ACC112 (cell line): ENCODE measurements around the gene PPP2R1B.

Experiments used
- H2AFZ ChIP-seq: fragments of 200-600 bp; sonication (generic); one replicate; pipeline ENCODE4 v1.6.0; 2017; ENCODE audit warnings: antibody characterized with exemption, low read length; ENCODE audit not compliant: unreplicated experiment
- H3K27ac ChIP-seq: fragments of 200-600 bp; sonication (generic); 2 replicates; pipeline ENCODE4 v1.5.1; 2014; ENCODE audit warnings: low read depth, mild to moderate bottlenecking, antibody characterized with exemption, low read length, moderate library complexity
- H3K27me3 ChIP-seq: fragments of 200-600 bp; sonication (generic); 2 replicates; pipeline ENCODE4 v1.6.1; 2014; ENCODE audit warnings: mild to moderate bottlenecking, antibody characterized with exemption, low read length, moderate library complexity, mixed read lengths; ENCODE audit not compliant: insufficient read depth
- H3K36me3 ChIP-seq: fragments of 200-600 bp; sonication (generic); 2 replicates; pipeline ENCODE4 v1.6.1; 2016; ENCODE audit warnings: mild to moderate bottlenecking, antibody characterized with exemption, low read length, moderate library complexity, mixed read lengths; ENCODE audit not compliant: insufficient read depth
- H3K4me1 ChIP-seq: fragments of 200-600 bp; sonication (generic); one replicate; pipeline ENCODE4 v1.6.1; 2016; ENCODE audit warnings: low read length, mixed read lengths; ENCODE audit not compliant: insufficient read depth, unreplicated experiment, control insufficient read depth
- H3K4me3 ChIP-seq: fragments of 200-600 bp; sonication (generic); 2 replicates; pipeline ENCODE4 v1.5.1; 2014; ENCODE audit warnings: mild to moderate bottlenecking, low read depth, low read length
- H3K79me2 ChIP-seq: fragments of 200-600 bp; sonication (generic); one replicate; pipeline ENCODE4 v1.6.0; 2016; ENCODE audit warnings: low read length; ENCODE audit not compliant: control insufficient read depth, unreplicated experiment, insufficient read depth

Gene PPP2R1B

GRCh38 chr11:111765984-111766833, at the start of gene PPP2R1B:
TSS of gene PPP2R1B (minus strand) at chr11:111766389. CDS start at chr11:111766361, 28 bp downstream.
- peak within 1 kb of the TSS; percentile 90 for H3K4me3 ChIP-seq
- peaks cover 14% of the 10 kb centered on the region for H3K4me1 ChIP-seq
- H2AFZ ChIP-seq = peak within 1 kb of the TSS; percentile 94
- peak within 1 kb of the TSS; percentile 75 for H3K27ac ChIP-seq
- H3K36me3 ChIP-seq = peaks cover 7% of the 10 kb centered on the region; the same call in 1 of the 2 replicates
- H3K27me3 ChIP-seq = no peaks in the 10 kb centered on the region
- H3K79me2 ChIP-seq = peaks cover 39% of the 10 kb centered on the region

GRCh38 chr11:111815489-111815888, 49.3 kb upstream of the PPP2R1B start:
- no peak overlapping the region for H3K27ac ChIP-seq
- H3K4me1 ChIP-seq = peaks cover 16% of the 10 kb centered on the region
- no peak overlapping the region for H2AFZ ChIP-seq
- H3K79me2 ChIP-seq = no peaks in the 10 kb centered on the region
- no peaks in the 10 kb centered on the region for H3K36me3 ChIP-seq
- no peaks in the 10 kb centered on the region for H3K27me3 ChIP-seq
- H3K4me3 ChIP-seq = no peak overlapping the region

DNA sequence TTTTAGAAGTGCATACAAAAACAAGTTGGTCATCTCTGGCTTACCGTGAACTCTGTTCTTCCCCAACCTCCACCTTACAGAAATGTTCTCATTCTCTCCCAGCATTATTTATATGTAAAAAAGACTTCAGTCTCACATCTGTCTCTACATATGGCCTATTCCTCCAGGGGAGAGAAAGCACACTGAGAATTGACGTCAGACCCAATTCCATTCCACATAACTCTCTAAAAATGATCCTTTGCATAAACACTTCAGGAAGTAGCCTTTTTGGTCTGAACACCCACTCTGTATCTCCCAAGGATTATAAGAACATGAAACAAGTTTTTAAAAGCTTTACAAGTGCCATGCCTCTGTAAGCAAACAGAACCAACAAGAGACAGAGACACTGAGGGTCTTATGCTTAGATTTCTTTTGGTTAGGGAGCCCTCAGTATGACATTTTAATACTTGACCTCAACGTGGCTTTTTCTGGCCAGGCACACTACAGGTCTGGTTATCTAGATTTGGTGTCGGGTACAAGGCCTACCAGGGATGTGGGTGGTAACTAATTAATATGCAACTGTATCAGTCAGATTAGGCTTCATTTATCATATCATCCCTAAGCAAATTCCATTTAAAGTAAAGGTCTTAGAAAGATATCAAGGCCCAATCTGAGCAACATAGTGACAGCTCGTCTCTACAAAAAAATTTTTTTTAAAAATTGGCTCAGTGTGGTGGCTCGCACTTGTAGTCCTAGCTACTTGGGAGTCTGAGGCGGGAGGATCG, 48.5 kb upstream of the PPP2R1B start:
- Histone ChIP-seq H3K4me3 (no peak overlapping the region), H3K27me3 (no peaks in the 10 kb centered on the region), H3K4me1 (peaks cover 10% of the 10 kb centered on the region), H3K36me3 (peaks cover 3% of the 10 kb centered on the region; the same call in 1 of the 2 replicates), H2AFZ (no peak overlapping the region), H3K79me2 (no peaks in the 10 kb centered on the region), H3K27ac (no peak overlapping the region)

DNA sequence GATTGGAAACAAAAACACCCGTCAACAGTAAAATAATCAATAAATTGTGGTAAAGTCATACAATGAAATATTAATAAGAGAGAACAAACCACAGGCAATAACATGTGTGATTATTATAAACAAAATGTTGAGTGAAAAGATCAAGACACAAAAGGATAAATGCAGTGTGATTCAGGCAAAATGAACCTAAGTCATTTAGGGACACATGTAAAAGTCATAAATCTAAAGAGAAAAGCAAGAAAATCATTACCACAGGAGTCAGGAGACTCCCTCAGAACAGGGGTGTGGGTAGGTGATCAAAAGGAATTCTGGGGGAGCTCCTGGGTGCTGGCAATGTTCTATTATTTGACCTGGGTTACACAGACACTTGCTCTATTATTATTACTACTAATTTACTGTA, 47.9 kb upstream of the PPP2R1B start:
- H3K4me3 ChIP-seq = no peak overlapping the region
- no peak overlapping the region for H3K27ac ChIP-seq
- H3K79me2 ChIP-seq = no peaks in the 10 kb centered on the region
- H3K4me1 ChIP-seq = peaks cover 4% of the 10 kb centered on the region
- no peak overlapping the region for H2AFZ ChIP-seq
- no peaks in the 10 kb centered on the region for H3K27me3 ChIP-seq
- H3K36me3 ChIP-seq = peaks cover 7% of the 10 kb centered on the region; the same call in 1 of the 2 replicates

GRCh38 chr11:111812211-111812610, 46.0 kb upstream of the PPP2R1B start:
- Histone ChIP-seq H3K36me3 (peaks cover 13% of the 10 kb centered on the region; the same call in 1 of the 2 replicates), H3K4me1 (no peaks in the 10 kb centered on the region), H3K27me3 (no peaks in the 10 kb centered on the region), H3K27ac (no peak overlapping the region), H3K4me3 (no peak overlapping the region), H3K79me2 (no peaks in the 10 kb centered on the region), H2AFZ (no peak overlapping the region)

GRCh38 chr11:111811445-111811844, 45.3 kb upstream of the PPP2R1B start:
- H3K27me3 ChIP-seq = no peaks in the 10 kb centered on the region
- no peaks in the 10 kb centered on the region for H3K4me1 ChIP-seq
- no peak overlapping the region for H2AFZ ChIP-seq
- H3K27ac ChIP-seq = no peak overlapping the region
- H3K79me2 ChIP-seq = no peaks in the 10 kb centered on the region
- no peak overlapping the region for H3K4me3 ChIP-seq
- peaks cover 13% of the 10 kb centered on the region; the same call in 1 of the 2 replicates for H3K36me3 ChIP-seq

DNA sequence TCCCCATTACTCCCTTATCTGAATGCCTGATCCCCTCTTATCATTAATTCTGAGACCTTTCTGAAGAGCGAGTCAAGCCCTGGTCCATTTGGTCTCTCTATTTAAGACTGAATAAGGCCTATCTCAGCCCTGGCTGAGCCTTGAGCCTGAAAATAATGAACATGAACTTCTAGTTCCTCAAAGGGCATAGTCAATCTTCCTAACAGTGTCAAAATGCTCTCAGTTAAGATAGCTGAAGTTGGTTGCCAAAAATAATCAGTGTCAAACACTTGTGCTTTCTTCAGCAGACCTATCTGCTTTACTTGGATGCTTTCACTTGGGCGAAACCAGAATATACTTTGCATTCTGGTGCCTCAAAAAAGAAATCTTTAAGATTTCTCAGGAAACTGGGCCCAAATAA, 42.6 kb upstream of the PPP2R1B start:
- Histone ChIP-seq H3K27ac (no peak overlapping the region), H2AFZ (no peak overlapping the region), H3K4me3 (no peak overlapping the region), H3K79me2 (no peaks in the 10 kb centered on the region), H3K27me3 (no peaks in the 10 kb centered on the region), H3K36me3 (peaks cover 17% of the 10 kb centered on the region; the same call in 1 of the 2 replicates), H3K4me1 (no peaks in the 10 kb centered on the region)

DNA sequence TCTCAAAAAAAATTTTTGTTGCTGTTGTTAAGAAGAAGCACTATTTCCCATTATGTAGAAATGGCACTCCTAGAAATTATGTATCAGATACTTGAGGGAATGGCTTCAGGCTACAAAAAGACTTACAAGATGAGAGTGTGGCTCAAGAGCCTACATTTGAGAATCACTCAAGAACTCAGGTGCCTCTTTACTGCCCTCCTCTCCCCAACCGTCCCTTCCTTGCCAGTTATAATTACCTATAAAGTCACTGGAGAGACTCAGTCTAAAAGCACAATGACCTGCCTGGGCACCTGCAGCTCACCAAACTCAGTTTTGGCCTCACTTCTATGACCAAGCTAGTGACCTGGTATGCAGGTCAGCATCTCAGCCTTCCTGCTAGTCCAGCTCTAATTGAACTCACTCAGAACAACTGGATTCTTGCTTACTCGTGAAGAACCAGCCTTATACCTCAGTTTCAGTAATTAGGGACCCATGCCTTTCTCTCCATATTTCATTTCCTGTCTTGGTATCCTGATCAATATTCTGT, 41.9 kb upstream of the PPP2R1B start:
- Histone ChIP-seq H2AFZ (no peak overlapping the region), H3K4me1 (no peaks in the 10 kb centered on the region), H3K27ac (no peak overlapping the region), H3K36me3 (peaks cover 17% of the 10 kb centered on the region; the same call in 1 of the 2 replicates), H3K27me3 (no peaks in the 10 kb centered on the region), H3K4me3 (no peak overlapping the region), H3K79me2 (no peaks in the 10 kb centered on the region)

DNA sequence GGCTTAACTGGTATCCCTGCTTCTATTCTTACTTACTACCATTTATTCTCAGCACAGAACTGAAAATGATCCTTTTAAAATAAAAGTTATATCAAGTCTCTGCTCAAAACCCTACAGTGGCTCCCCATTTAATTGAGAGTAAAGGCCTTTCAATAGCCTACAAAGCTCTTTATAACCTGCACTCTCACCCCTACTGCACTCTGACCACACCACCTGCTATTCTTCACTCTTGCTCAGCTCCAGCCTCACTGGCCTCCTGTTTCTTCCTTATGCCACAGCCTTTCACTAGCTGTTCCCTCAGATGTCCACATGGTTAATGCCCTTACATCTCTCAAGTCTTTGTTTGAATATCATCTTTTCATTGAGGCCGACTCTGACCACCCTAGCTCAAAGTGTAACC, 40.9 kb upstream of the PPP2R1B start:
- no peak overlapping the region for H2AFZ ChIP-seq
- H3K79me2 ChIP-seq = no peaks in the 10 kb centered on the region
- peaks cover 17% of the 10 kb centered on the region; the same call in 1 of the 2 replicates for H3K36me3 ChIP-seq
- H3K27ac ChIP-seq = no peak overlapping the region
- no peak overlapping the region for H3K4me3 ChIP-seq
- no peaks in the 10 kb centered on the region for H3K27me3 ChIP-seq
- no peaks in the 10 kb centered on the region for H3K4me1 ChIP-seq

DNA sequence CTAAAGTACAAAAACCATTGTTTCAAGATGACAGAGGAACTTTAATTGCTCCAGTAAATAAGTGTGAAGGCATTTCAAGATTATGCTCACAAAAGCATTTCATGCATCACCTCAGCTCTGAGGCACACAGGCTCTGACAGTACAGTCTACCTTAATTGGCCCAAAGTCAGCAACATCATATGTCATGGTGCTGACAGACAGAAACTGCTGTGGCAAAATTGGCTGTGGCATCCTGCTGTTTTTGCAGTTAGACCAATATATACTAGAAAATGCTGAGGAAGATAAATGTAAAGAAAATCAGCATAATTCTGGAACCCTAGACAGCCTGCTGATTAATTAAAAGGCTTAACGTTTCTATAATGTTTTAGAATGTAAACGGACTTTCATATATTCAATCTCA, 34.9 kb upstream of the PPP2R1B start:
- Histone ChIP-seq H3K4me3 (no peak overlapping the region), H2AFZ (no peak overlapping the region), H3K27me3 (no peaks in the 10 kb centered on the region), H3K27ac (no peak overlapping the region), H3K79me2 (no peaks in the 10 kb centered on the region), H3K4me1 (peaks cover 14% of the 10 kb centered on the region), H3K36me3 (peaks cover 11% of the 10 kb centered on the region; the same call in 1 of the 2 replicates)
